CD14-positive monocyte (primary cell): ENCODE measurements around the gene PDZD7. TPM values are rescaled to one million over a fixed set of nuclear protein-coding genes. Genes with fewer than 3 reads are reported as not detected.
A peak's percentile ranks its signal among the peaks of the same experiment; 100 is the strongest.

Experiments used
- DNase-seq, 3 donors: peaks; one replicate each; pipeline ENCODE4 v3.0.0-alpha.2; 2011 to 2022
- H2AFZ ChIP-seq: 2 replicates; pipeline ENCODE4 v1.6.0; 2012; ENCODE audit warnings: mild to moderate bottlenecking, low read depth, low read length, inconsistent platforms; ENCODE audit not compliant: insufficient read depth, poor library complexity, severe bottlenecking
- H3K27ac ChIP-seq, 2 donors: 1 replicate in 1 of 2; 2 replicates in 1 of 2; pipeline ENCODE4 v1.5.1; 2012 to 2013; ENCODE audit warnings: low read length in 2 of 2, control low read depth in 1 of 2, inconsistent platforms in 1 of 2, low read depth in 1 of 2, mild to moderate bottlenecking in 1 of 2
- H3K27me3 ChIP-seq, 2 donors: one replicate each; pipeline versions ENCODE4 v1.6.0 to v1.6.1; 2011 to 2013; ENCODE audit warnings: low read length in 2 of 2; ENCODE audit not compliant: control insufficient read depth in 2 of 2, insufficient read depth in 2 of 2
- H3K36me3 ChIP-seq, 2 donors: replicated peaks in 1 of 2; 1 replicate in 1 of 2; 2 replicates in 1 of 2; pipeline versions ENCODE4 v1.5.1 to v1.6.1; 2012 to 2013; ENCODE audit warnings: low read length in 2 of 2, control low read depth in 1 of 2, inconsistent platforms in 1 of 2, mild to moderate bottlenecking in 1 of 2; ENCODE audit not compliant: insufficient read depth in 2 of 2, control insufficient read depth in 1 of 2
- H3K4me1 ChIP-seq, 2 donors: 1 replicate in 1 of 2; 2 replicates in 1 of 2; pipeline versions ENCODE4 v1.5.1 to v1.6.1; 2012 to 2013; ENCODE audit warnings: low read length in 2 of 2, control low read depth in 1 of 2, inconsistent platforms in 1 of 2, mild to moderate bottlenecking in 1 of 2, moderate library complexity in 1 of 2; ENCODE audit not compliant: insufficient read depth in 2 of 2, control insufficient read depth in 1 of 2
- H3K4me2 ChIP-seq: replicated peaks from 2 replicates; pipeline ENCODE3; 2012; ENCODE audit warnings: low read length, moderate library complexity, mild to moderate bottlenecking; ENCODE audit not compliant: poor library complexity, severe bottlenecking; ENCODE audit errors: extremely low read depth
- H3K4me3 ChIP-seq, 3 experiments: fragments of 200-600 bp in 1 of 3; sonication (generic) in 1 of 3; replicated peaks in 1 of 3; 1 replicate in 2 of 3; 2 replicates in 1 of 3; pipeline ENCODE4 v1.5.1; 2011 to 2013; ENCODE audit warnings: low read length in 3 of 3, mild to moderate bottlenecking in 3 of 3, control low read depth in 2 of 3, low read depth in 2 of 3, inconsistent platforms in 1 of 3, moderate library complexity in 1 of 3
- H3K79me2 ChIP-seq: 2 replicates; pipeline ENCODE4 v1.6.0; 2012; ENCODE audit warnings: mild to moderate bottlenecking, control low read depth, inconsistent platforms, low read length, moderate library complexity; ENCODE audit not compliant: insufficient read depth
- H3K9ac ChIP-seq: 2 replicates; pipeline ENCODE4 v1.6.0; 2017; ENCODE audit warnings: low read length, mild to moderate bottlenecking; ENCODE audit not compliant: insufficient read depth, poor library complexity, severe bottlenecking
- H3K9me3 ChIP-seq, 2 donors: replicated peaks in 1 of 2; 1 replicate in 1 of 2; 2 replicates in 1 of 2; pipeline versions ENCODE4 v1.5.1 to v1.6.1; 2012 to 2013; ENCODE audit warnings: low read length in 2 of 2, control low read depth in 1 of 2; ENCODE audit not compliant: control insufficient read depth in 1 of 2, insufficient read depth in 1 of 2
- H4K20me1 ChIP-seq: 2 replicates; pipeline ENCODE4 v1.6.0; 2012; ENCODE audit warnings: mild to moderate bottlenecking, low read length, control low read depth, moderate library complexity; ENCODE audit not compliant: insufficient read depth
- H3K27ac Mint-ChIP-seq, 7 donors: one replicate each; pipeline ENCODE4 v1.8.0; 2020; ENCODE audit warnings: mild to moderate bottlenecking in 7 of 7, mixed read lengths in 7 of 7, moderate library complexity in 6 of 7, inconsistent platforms in 2 of 7
- H3K27me3 Mint-ChIP-seq, 3 donors: one replicate each; pipeline ENCODE4 v1.8.0; 2021 to 2022; ENCODE audit warnings: low read depth in 3 of 3, mild to moderate bottlenecking in 3 of 3, mixed read lengths in 3 of 3, moderate library complexity in 3 of 3, inconsistent platforms in 1 of 3
- H3K36me3 Mint-ChIP-seq, 2 donors: one replicate each; pipeline ENCODE4 v1.8.0; 2020; ENCODE audit warnings: mixed read lengths in 2 of 2, inconsistent platforms in 1 of 2, mild to moderate bottlenecking in 1 of 2
- H3K4me1 Mint-ChIP-seq: one replicate; pipeline ENCODE4 v1.8.0; 2020; ENCODE audit warnings: mild to moderate bottlenecking, mixed read lengths
- H3K4me3 Mint-ChIP-seq, 2 donors: one replicate each; pipeline ENCODE4 v1.8.0; 2020; ENCODE audit warnings: mild to moderate bottlenecking in 2 of 2, mixed read lengths in 2 of 2, moderate library complexity in 1 of 2
- H3K9me3 Mint-ChIP-seq, 7 donors: one replicate each; pipeline ENCODE4 v1.8.0; 2020 to 2022; ENCODE audit warnings: mixed read lengths in 7 of 7, mild to moderate bottlenecking in 6 of 7, moderate library complexity in 6 of 7, inconsistent platforms in 2 of 7
- CTCF ChIP-seq: fragments of 200-600 bp; IDR thresholded peaks from one replicate; pipeline ENCODE4 v1.8.0; 2022; ENCODE audit warnings: antibody characterized with exemption, mild to moderate bottlenecking
- WGBS: methylation state at CpG from one replicate; pipeline ENCODE4 v1.1.5; 2013; ENCODE audit warnings: missing lambda C conversion rate; ENCODE audit not compliant: insufficient coverage; 5-methylcytosine and 5-hydroxymethylcytosine counted together
- intact Hi-C, 2 donors: fragments of 100-400 bp; cut with micrococcal nuclease; formaldehyde crosslinking; loops; one replicate each; pipeline versions ENCODE4 v1.15.0 to v1.15.1; 2023
- polyA plus RNA-seq, 3 donors: library from polyadenylated mRNA; depleted of rRNA in 1 of 3; unstranded in 2 of 3; stranded (reverse) in 1 of 3; fragments of 300-500 nt in 2 of 3; fragments of >200 nt in 1 of 3; fragmentation: Illumina TruSeq in 2 of 3; gene quantifications; 1 replicate in 2 of 3; 2 replicates in 1 of 3; pipeline ENCODE4 v1.2.3, GENCODE V29; 2012 to 2021

PDZD7 gene
- polyA plus RNA-seq, 3 donors: 0.73 TPM; not detected in 2

DNA sequence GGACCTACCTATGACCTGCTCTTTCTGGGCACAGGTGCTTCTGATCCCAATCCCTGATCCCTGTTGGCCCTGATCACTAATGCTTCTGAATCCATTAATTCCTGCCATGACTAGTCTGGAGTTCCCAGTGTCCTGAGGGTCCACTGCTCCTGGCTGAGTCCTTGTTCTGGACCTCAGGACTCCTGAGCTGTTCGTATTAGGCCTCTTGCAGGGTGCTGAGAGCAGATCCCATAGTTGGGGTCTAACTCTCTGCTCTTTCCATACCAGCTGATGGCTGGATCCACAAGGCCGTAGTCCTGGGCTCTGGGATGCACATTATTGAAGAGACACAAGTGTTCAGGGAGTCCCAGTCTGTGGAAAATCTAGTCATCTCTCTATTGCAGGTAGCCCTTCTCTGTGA, 50.6 kb downstream of the PDZD7 start:
- intact Hi-C loops: loop anchor here in 1 of 2 donors (10.0 kb wide), 1 partner anchor 66 kb away; the partner anchor contains the start of gene SLF2
- H3K36me3 ChIP-seq: peaks cover 11 to 46% of the 10 kb centered on the region in 2 donors
- no peaks in the 10 kb centered on the region for H3K9me3 ChIP-seq
- no peak for DNase-seq
- no peak overlapping the region for H3K27ac ChIP-seq
- H4K20me1 ChIP-seq: no peaks in the 10 kb centered on the region
- no peak overlapping the region for H3K4me3 Mint-ChIP-seq
- no peaks in the 10 kb centered on the region for H3K27me3 ChIP-seq
- no peak overlapping the region for H3K9ac ChIP-seq
- WGBS: 100% methylated on average over 2 of the region's 2 CpGs
- no peak overlapping the region for H3K4me3 ChIP-seq
- H3K4me1 ChIP-seq: no peaks in the 10 kb centered on the region
- H3K27ac Mint-ChIP-seq: no peak overlapping the region
- peaks cover 36 to 39% of the 10 kb centered on the region in 2 donors for H3K36me3 Mint-ChIP-seq
- H3K9me3 Mint-ChIP-seq: peaks cover 0 to 1% (median 0%) of the 10 kb centered on the region in 7 donors
- H3K27me3 Mint-ChIP-seq: peaks cover 0 to 2% (median 0%) of the 10 kb centered on the region in 3 donors
- H2AFZ ChIP-seq: no peak overlapping the region
- TF ChIP-seq CTCF: no peak
- no peaks in the 10 kb centered on the region for H3K4me1 Mint-ChIP-seq
- H3K4me2 ChIP-seq: no peak overlapping the region
- no peaks in the 10 kb centered on the region for H3K79me2 ChIP-seq

DNA sequence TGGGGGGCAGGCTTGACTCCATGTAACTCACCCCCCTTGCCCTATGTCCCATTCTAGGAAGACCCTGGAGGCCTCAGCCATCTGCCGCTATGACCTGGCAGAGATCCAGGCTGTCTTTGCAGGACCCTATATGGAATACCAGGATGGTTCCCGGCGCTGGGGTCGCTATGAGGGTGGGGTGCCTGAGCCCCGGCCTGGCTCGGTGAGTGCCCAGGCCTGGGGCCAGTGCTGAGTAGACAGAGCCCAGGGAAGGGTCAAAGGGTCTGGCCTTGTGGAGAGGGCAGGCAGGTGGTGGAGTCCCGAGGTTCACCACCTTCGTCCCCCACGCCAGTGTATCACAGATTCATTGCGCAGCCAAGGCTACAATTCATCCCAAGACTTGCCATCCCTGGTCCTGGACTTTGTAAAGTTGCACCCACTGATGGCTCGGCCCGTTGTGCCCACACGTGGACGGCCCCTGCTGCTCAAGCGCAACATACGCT, 51.1 kb downstream of the PDZD7 start:
- peaks cover 0 to 1% (median 0%) of the 10 kb centered on the region in 7 donors for H3K9me3 Mint-ChIP-seq
- Histone ChIP-seq H2AFZ (no peak overlapping the region), H3K9me3 (no peaks in the 10 kb centered on the region), H3K27ac (no peak overlapping the region), H3K9ac (no peak overlapping the region), H3K4me2 (no peak overlapping the region), H3K27me3 (no peaks in the 10 kb centered on the region), H3K4me3 (no peak overlapping the region), H3K79me2 (no peaks in the 10 kb centered on the region), H3K4me1 (no peaks in the 10 kb centered on the region), H4K20me1 (no peaks in the 10 kb centered on the region), H3K36me3 (peaks cover 11 to 41% of the 10 kb centered on the region in 2 donors)
- H3K4me3 Mint-ChIP-seq: no peak overlapping the region
- peak overlapping the region in 1 of 7 donors; percentile 69 for H3K27ac Mint-ChIP-seq
- H3K4me1 Mint-ChIP-seq: no peaks in the 10 kb centered on the region
- WGBS: 97% methylated on average over 16 of the region's 16 CpGs
- H3K36me3 Mint-ChIP-seq: peaks cover 36 to 39% of the 10 kb centered on the region in 2 donors
- DNase-seq: no peak
- intact Hi-C loops: loop anchor here in 1 of 2 donors (10.0 kb wide), 1 partner anchor 65 kb away; the partner anchor contains the start of gene SLF2
- peaks cover 0 to 2% (median 0%) of the 10 kb centered on the region in 3 donors for H3K27me3 Mint-ChIP-seq
- no peak for TF ChIP-seq CTCF
